ENCODE data around the gene PRKD1. TPM values are rescaled to one million over a fixed set of nuclear protein-coding genes. Genes with fewer than 3 reads are reported as not detected.

Gene PRKD1
- polyA plus RNA-seq, 4 donors = 1.9 to 16.2 (median 2.4) TPM

DNA sequence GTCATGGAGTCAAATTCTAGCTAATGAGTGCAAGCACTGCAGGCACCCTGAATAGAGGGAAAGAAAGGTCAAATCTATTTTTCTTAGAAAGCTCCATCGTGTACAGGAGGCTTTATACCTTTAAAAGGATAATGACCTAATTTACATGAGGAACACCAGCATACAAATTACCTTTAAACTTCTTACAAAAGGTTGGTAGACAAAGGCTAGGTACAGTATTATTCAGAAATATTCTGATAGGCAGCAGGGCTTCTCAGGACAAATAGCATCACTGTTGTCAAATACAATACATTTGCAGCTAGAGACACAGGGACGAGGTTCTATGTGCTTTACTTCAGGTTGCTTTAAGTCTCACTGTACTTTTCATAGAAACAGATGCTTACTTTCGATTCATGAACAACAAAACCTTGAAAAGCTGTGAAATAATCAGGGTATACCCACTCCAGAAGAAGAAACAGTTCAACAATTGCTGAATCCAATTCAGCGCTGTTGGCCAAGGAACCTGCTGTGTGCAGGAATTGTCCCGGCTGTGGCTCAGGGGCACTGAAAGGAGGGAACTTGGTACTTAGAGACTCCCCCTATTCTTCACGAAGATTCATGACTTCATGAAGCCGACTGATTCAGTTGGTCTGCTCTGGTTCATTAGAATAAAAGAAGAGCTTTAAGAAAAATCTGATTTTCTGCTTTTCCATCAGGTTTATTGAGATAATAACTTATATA, 252.9 kb downstream of the PRKD1 start:
- no peak for FAIRE-seq
- H3K4me1 ChIP-seq (ENCODE audit: control insufficient read depth in 3 of 3, insufficient read depth in 2 of 3, low read depth in 1 of 3, low read length in 2 of 3) = no peaks in the 10 kb centered on the region
- no peak overlapping the region for H3K27ac ChIP-seq (ENCODE audit: low read depth in 1 of 3, low read length in 2 of 3)
- no peaks in the 10 kb centered on the region for H3K36me3 ChIP-seq (ENCODE audit: control insufficient read depth in 3 of 3, insufficient read depth in 2 of 3, low read depth in 1 of 3, low read length in 3 of 3)
- peaks cover 0 to 2% of the 10 kb centered on the region in 2 donors for H3K9me3 ChIP-seq (ENCODE audit: control insufficient read depth in 2 of 2, insufficient read depth in 1 of 2, low read depth in 1 of 2, low read length in 1 of 2)
- WGBS, 3 donors = 82 to 89% (median 83%) methylated on average over 7 of the region's 7 CpGs
- DNase-seq = no peak
- no peak overlapping the region for H3K4me3 ChIP-seq (ENCODE audit: low read depth in 1 of 3, low read length in 3 of 3)
- H3K27me3 ChIP-seq (ENCODE audit: control insufficient read depth in 3 of 3, insufficient read depth in 3 of 3, low read length in 3 of 3) = no peaks in the 10 kb centered on the region

DNA sequence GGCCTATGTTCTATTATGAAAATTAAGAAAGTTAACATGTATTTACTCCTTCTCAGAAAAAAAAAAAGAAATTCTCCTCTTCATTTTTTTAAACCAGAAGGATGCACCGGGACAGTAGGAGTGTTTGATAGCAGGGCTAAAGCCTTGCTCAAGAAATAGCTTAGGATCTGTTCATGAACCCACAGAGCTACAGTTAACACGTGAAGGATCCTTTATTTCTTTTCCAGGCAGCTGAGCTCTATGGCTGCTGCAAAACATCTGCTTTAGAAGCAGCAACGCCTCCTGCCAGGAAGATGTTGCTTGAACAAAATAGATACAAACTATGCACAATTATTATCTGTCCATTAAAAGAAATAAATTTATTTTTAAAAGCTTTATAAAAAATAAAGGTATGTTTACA, 254.8 kb downstream of the PRKD1 start:
- FAIRE-seq = no peak
- no peak overlapping the region for H3K27ac ChIP-seq (ENCODE audit: low read depth in 1 of 3, low read length in 2 of 3)
- H3K9me3 ChIP-seq (ENCODE audit: control insufficient read depth in 2 of 2, insufficient read depth in 1 of 2, low read depth in 1 of 2, low read length in 1 of 2) = peaks cover 0 to 2% of the 10 kb centered on the region in 2 donors
- H3K4me1 ChIP-seq (ENCODE audit: control insufficient read depth in 3 of 3, insufficient read depth in 2 of 3, low read depth in 1 of 3, low read length in 2 of 3) = no peaks in the 10 kb centered on the region
- no peak overlapping the region for H3K4me3 ChIP-seq (ENCODE audit: low read depth in 1 of 3, low read length in 3 of 3)
- no peak for DNase-seq
- no peaks in the 10 kb centered on the region for H3K27me3 ChIP-seq (ENCODE audit: control insufficient read depth in 3 of 3, insufficient read depth in 3 of 3, low read length in 3 of 3)
- 67 to 82% (median 71%) methylated on average over 3 of the region's 3 CpGs for whole genome bisulfite sequencing, 3 donors
- H3K36me3 ChIP-seq (ENCODE audit: control insufficient read depth in 3 of 3, insufficient read depth in 2 of 3, low read depth in 1 of 3, low read length in 3 of 3) = no peaks in the 10 kb centered on the region

DNA sequence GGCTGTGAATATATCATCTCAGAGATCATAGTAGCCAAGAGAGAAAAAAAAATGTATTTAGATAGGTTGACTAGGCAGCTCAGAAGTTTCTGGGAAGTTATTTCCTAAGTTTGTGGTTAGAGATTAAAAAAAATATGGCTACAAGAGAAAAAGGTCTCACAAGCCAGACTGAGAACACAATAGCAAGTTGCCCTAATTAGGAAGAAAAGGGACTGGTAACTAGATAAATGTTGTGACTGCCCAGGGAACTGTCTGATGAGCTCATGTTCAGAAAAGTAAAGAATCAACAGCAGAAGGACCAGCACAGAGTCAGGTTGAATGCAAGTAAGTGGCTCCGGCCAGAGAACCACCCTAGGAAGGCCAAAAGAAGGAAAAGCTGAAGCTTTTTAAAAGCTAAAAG, 256.6 kb downstream of the PRKD1 start:
- FAIRE-seq (no peak), DNase-seq (no peak)
- no peaks in the 10 kb centered on the region for H3K4me1 ChIP-seq (ENCODE audit: control insufficient read depth in 3 of 3, insufficient read depth in 2 of 3, low read depth in 1 of 3, low read length in 2 of 3)
- no peaks in the 10 kb centered on the region for H3K36me3 ChIP-seq (ENCODE audit: control insufficient read depth in 3 of 3, insufficient read depth in 2 of 3, low read depth in 1 of 3, low read length in 3 of 3)
- H3K4me3 ChIP-seq (ENCODE audit: low read depth in 1 of 3, low read length in 3 of 3) = no peak overlapping the region
- H3K27me3 ChIP-seq (ENCODE audit: control insufficient read depth in 3 of 3, insufficient read depth in 3 of 3, low read length in 3 of 3) = no peaks in the 10 kb centered on the region
- H3K9me3 ChIP-seq (ENCODE audit: control insufficient read depth in 2 of 2, insufficient read depth in 1 of 2, low read depth in 1 of 2, low read length in 1 of 2) = peaks cover 0 to under 1% of the 10 kb centered on the region in 2 donors
- 77 to 88% (median 81%) methylated on average over 1 of the region's 1 CpG for WGBS, 3 donors
- no peak overlapping the region for H3K27ac ChIP-seq (ENCODE audit: low read depth in 1 of 3, low read length in 2 of 3)

DNA sequence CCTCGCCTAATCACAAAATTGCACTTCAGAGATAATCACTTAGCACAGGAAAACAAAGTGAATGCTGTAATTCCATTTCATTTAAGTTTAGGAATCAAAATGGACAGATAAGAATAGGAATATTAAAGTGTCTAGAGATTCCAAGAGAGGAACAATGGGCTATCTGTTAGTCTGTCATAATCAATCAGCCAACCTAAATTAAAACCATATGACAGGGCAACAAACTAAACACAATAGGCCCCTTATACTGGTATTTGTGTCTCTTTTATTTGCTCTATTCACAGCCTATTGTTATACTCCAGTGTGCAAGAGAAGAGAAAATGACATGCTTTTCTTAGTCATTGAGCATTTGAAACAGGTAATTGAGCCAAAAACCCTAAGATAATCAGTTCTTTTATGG, 259.4 kb downstream of the PRKD1 start:
- WGBS, 3 donors = 71 to 77% (median 72%) methylated on average over 1 of the region's 1 CpG

DNA sequence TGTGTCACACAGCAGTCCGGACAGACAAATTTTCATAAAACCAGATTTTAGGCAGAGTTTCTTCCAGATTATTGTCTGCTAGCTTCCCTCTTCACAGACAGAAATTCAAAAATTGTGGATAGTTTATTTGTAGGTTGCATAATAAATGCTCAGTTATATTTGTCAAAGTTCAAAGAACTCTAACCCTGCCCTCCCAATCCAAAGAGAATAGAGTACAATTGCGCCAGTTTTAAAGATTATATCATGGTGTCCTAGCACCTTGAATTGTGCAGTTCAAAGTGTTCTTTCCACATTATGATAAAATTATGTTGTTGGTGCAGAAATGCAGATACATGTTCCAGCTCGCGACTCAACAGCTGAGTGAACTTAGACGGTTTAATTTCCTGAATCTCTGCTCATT, 263.1 kb downstream of the PRKD1 start:
- DNase-seq (no peak), FAIRE-seq (no peak)
- H3K9me3 ChIP-seq (ENCODE audit: control insufficient read depth in 2 of 2, insufficient read depth in 1 of 2, low read depth in 1 of 2, low read length in 1 of 2) = no peaks in the 10 kb centered on the region
- H3K36me3 ChIP-seq (ENCODE audit: control insufficient read depth in 3 of 3, insufficient read depth in 2 of 3, low read depth in 1 of 3, low read length in 3 of 3) = peaks cover 0 to 3% (median 0%) of the 10 kb centered on the region in 3 donors
- WGBS, 3 donors = 92 to 95% (median 92%) methylated on average over 5 of the region's 5 CpGs
- no peaks in the 10 kb centered on the region for H3K27me3 ChIP-seq (ENCODE audit: control insufficient read depth in 3 of 3, insufficient read depth in 3 of 3, low read length in 3 of 3)
- H3K4me1 ChIP-seq (ENCODE audit: control insufficient read depth in 3 of 3, insufficient read depth in 2 of 3, low read depth in 1 of 3, low read length in 2 of 3) = no peaks in the 10 kb centered on the region
- no peak overlapping the region for H3K27ac ChIP-seq (ENCODE audit: low read depth in 1 of 3, low read length in 2 of 3)
- H3K4me3 ChIP-seq (ENCODE audit: low read depth in 1 of 3, low read length in 3 of 3) = no peak overlapping the region

More for the DNA sequence above, 259.4 kb downstream of the PRKD1 start:
- H3K27ac ChIP-seq (ENCODE audit: low read depth in 1 of 3, low read length in 2 of 3) = no peak overlapping the region
- FAIRE-seq = no peak
- H3K4me1 ChIP-seq (ENCODE audit: control insufficient read depth in 3 of 3, insufficient read depth in 2 of 3, low read depth in 1 of 3, low read length in 2 of 3) = no peaks in the 10 kb centered on the region
- H3K9me3 ChIP-seq (ENCODE audit: control insufficient read depth in 2 of 2, insufficient read depth in 1 of 2, low read depth in 1 of 2, low read length in 1 of 2) = no peaks in the 10 kb centered on the region
- H3K4me3 ChIP-seq (ENCODE audit: low read depth in 1 of 3, low read length in 3 of 3) = no peak overlapping the region
- H3K36me3 ChIP-seq (ENCODE audit: control insufficient read depth in 3 of 3, insufficient read depth in 2 of 3, low read depth in 1 of 3, low read length in 3 of 3) = peaks cover 0 to 3% (median 0%) of the 10 kb centered on the region in 3 donors
- DNase-seq = no peak
- no peaks in the 10 kb centered on the region for H3K27me3 ChIP-seq (ENCODE audit: control insufficient read depth in 3 of 3, insufficient read depth in 3 of 3, low read length in 3 of 3)

DNA sequence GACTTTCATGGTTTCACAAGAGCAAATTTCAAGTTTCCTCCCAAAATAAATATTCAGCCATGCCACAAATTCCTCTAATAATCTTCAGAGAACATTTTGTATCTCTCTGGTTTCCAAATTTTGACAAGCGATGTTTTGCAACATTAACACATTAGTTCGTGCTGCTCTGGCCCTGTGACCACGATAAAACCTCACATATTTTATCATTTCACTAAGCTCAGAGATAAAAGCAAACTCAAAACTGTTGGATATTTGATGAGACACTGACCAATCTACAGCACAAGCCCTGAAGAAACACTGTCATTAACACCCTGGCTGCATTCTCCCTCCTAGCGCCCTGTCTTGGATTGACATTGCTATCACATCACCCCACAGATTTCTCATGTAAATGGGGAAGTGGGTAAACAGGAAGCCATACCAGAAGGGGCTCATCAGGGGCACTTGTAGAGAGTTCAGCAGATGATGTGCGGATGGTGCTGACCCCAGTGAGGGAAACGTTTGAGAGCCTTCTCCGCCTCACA, 264.3 kb downstream of the PRKD1 start:
- no peak overlapping the region for H3K27ac ChIP-seq (ENCODE audit: low read depth in 1 of 3, low read length in 2 of 3)
- WGBS, 3 donors = 73 to 85% (median 83%) methylated on average over 7 of the region's 7 CpGs
- H3K27me3 ChIP-seq (ENCODE audit: control insufficient read depth in 3 of 3, insufficient read depth in 3 of 3, low read length in 3 of 3) = no peaks in the 10 kb centered on the region
- H3K4me1 ChIP-seq (ENCODE audit: control insufficient read depth in 3 of 3, insufficient read depth in 2 of 3, low read depth in 1 of 3, low read length in 2 of 3) = no peaks in the 10 kb centered on the region
- peaks cover 0 to 3% (median 0%) of the 10 kb centered on the region in 3 donors for H3K36me3 ChIP-seq (ENCODE audit: control insufficient read depth in 3 of 3, insufficient read depth in 2 of 3, low read depth in 1 of 3, low read length in 3 of 3)
- no peaks in the 10 kb centered on the region for H3K9me3 ChIP-seq (ENCODE audit: control insufficient read depth in 2 of 2, insufficient read depth in 1 of 2, low read depth in 1 of 2, low read length in 1 of 2)
- FAIRE-seq (no peak), DNase-seq (no peak)
- H3K4me3 ChIP-seq (ENCODE audit: low read depth in 1 of 3, low read length in 3 of 3) = no peak overlapping the region

DNA sequence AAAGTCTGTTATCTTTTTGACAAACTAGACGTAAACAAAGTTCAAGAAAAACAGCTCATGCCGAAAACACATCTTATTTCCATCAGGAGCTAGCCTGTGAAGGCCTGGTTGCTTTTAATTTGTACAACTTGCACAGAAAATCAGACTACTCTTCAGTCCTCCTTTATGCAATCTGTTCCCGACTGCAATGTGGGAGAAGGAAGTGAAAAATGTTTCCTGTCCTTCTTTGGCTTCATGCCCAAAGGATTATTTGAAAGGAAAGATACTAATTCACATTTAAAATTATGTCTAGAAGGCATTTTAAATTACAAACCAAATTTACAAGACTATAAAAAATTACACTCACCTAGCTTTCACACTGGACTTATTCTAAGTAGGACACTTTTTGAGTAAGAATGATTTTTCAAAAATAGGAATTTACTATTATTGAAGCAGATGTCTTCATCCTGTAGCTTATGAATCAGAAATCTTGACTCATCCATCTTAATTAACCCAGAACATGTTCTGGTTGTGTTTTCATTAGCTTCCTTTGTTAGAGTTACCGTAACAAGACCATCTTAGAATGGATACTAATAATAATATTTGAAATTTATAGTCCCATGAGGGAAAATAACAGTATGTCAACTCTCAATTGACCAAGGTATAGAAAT, 272.6 kb downstream of the PRKD1 start:
- FAIRE-seq = no peak
- WGBS, 3 donors = 48 to 74% (median 70%) methylated on average over 4 of the region's 4 CpGs
- Histone ChIP-seq H3K27me3 (ENCODE audit: control insufficient read depth in 3 of 3, insufficient read depth in 3 of 3, low read length in 3 of 3) (no peaks in the 10 kb centered on the region), H3K4me3 (ENCODE audit: low read depth in 1 of 3, low read length in 3 of 3) (no peak overlapping the region), H3K36me3 (ENCODE audit: control insufficient read depth in 3 of 3, insufficient read depth in 2 of 3, low read depth in 1 of 3, low read length in 3 of 3) (peaks cover 0 to 3% (median 0%) of the 10 kb centered on the region in 3 donors), H3K27ac (ENCODE audit: low read depth in 1 of 3, low read length in 2 of 3) (no peak overlapping the region), H3K4me1 (ENCODE audit: control insufficient read depth in 3 of 3, insufficient read depth in 2 of 3, low read depth in 1 of 3, low read length in 2 of 3) (peaks cover 0 to 5% (median 0%) of the 10 kb centered on the region in 3 donors), H3K9me3 (ENCODE audit: control insufficient read depth in 2 of 2, insufficient read depth in 1 of 2, low read depth in 1 of 2, low read length in 1 of 2) (peaks cover 0 to 3% of the 10 kb centered on the region in 2 donors)
- no peak for DNase-seq

DNA sequence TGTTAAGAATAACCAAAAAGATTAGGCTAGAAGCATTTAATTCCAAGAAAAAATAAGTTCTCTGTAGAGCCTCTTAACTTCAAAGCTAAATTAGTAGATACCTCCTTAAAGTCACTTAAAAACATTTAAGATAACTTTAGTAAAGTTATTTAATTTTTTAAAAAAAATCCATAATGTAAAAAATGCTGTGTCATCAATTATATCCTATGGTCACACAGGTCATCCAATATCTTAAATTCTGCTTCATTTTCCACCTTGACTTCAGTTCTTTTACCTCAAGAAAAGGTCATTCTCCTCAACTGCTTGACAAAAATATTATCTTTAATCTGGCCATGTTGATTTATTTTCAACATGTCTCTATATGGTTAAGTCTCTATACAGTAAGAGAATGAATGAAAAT, 274.3 kb downstream of the PRKD1 start:
- Histone ChIP-seq H3K27me3 (ENCODE audit: control insufficient read depth in 3 of 3, insufficient read depth in 3 of 3, low read length in 3 of 3) (no peaks in the 10 kb centered on the region), H3K36me3 (ENCODE audit: control insufficient read depth in 3 of 3, insufficient read depth in 2 of 3, low read depth in 1 of 3, low read length in 3 of 3) (peaks cover 0 to 6% (median 0%) of the 10 kb centered on the region in 3 donors), H3K4me1 (ENCODE audit: control insufficient read depth in 3 of 3, insufficient read depth in 2 of 3, low read depth in 1 of 3, low read length in 2 of 3) (peaks cover 0 to 8% (median 0%) of the 10 kb centered on the region in 3 donors), H3K9me3 (ENCODE audit: control insufficient read depth in 2 of 2, insufficient read depth in 1 of 2, low read depth in 1 of 2, low read length in 1 of 2) (peaks cover 0 to 18% of the 10 kb centered on the region in 2 donors), H3K4me3 (ENCODE audit: low read depth in 1 of 3, low read length in 3 of 3) (no peak overlapping the region), H3K27ac (ENCODE audit: low read depth in 1 of 3, low read length in 2 of 3) (no peak overlapping the region)
- no peak for FAIRE-seq
- DNase-seq = no peak

Data from small intestine (tissue), 7 donors.